OCI-LY7 (cell line): Measurements from ENCODE around the gene DHRS12.

Experiments used
- EZH2phosphoT487 ChIP-seq: fragments of 200-600 bp; sonication (generic); IDR thresholded peaks from 2 replicates; pipeline ENCODE4 v1.6.1; 2018; ENCODE audit warnings: low read depth, borderline replicate concordance, mild to moderate bottlenecking, mixed run types, antibody characterized with exemption, low read length, moderate library complexity, mixed read lengths
- TF ChIP-seq, protein P1 (sequence below): fragments of 200-600 bp; sonication (generic); conservative IDR thresholded peaks from 2 replicates; pipeline ENCODE4 v1.5.1; 2014; ENCODE audit warnings: mild to moderate bottlenecking, antibody characterized with exemption, low read length, moderate library complexity, mixed read lengths

GRCh38 chr13:51759240-51759639 lies 44.7 kb downstream of the DHRS12 start:
- TF ChIP-seq, protein P1, sequence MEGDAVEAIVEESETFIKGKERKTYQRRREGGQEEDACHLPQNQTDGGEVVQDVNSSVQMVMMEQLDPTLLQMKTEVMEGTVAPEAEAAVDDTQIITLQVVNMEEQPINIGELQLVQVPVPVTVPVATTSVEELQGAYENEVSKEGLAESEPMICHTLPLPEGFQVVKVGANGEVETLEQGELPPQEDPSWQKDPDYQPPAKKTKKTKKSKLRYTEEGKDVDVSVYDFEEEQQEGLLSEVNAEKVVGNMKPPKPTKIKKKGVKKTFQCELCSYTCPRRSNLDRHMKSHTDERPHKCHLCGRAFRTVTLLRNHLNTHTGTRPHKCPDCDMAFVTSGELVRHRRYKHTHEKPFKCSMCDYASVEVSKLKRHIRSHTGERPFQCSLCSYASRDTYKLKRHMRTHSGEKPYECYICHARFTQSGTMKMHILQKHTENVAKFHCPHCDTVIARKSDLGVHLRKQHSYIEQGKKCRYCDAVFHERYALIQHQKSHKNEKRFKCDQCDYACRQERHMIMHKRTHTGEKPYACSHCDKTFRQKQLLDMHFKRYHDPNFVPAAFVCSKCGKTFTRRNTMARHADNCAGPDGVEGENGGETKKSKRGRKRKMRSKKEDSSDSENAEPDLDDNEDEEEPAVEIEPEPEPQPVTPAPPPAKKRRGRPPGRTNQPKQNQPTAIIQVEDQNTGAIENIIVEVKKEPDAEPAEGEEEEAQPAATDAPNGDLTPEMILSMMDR = no peak
- no peak for TF ChIP-seq EZH2phosphoT487
